Ascending aorta (tissue), 2 donors: ENCODE results near the gene DNAH11. TPM values are rescaled to one million over a fixed set of nuclear protein-coding genes. Genes with fewer than 3 reads are reported as not detected.

Source experiments
- DNase-seq, 2 donors: peaks; one replicate each; pipeline ENCODE4 v3.0.0-alpha.2; 2019; ENCODE audit warnings: low spot score in 2 of 2
- H3K27ac ChIP-seq, 2 donors: fragments of 200-600 bp; sonication (generic); one replicate each; pipeline ENCODE4 v1.5.1; 2016 to 2017; ENCODE audit warnings: mild to moderate bottlenecking in 1 of 2
- H3K27me3 ChIP-seq: fragments of 200-600 bp; sonication (generic); one replicate; pipeline ENCODE4 v1.5.1; 2017
- H3K36me3 ChIP-seq, 2 donors: fragments of 200-600 bp; sonication (generic); one replicate each; pipeline ENCODE4 v1.5.1; 2016
- H3K4me1 ChIP-seq, 2 donors: fragments of 200-600 bp; sonication (generic); one replicate each; pipeline ENCODE4 v1.5.1; 2016 to 2017; ENCODE audit warnings: mild to moderate bottlenecking in 1 of 2
- H3K4me3 ChIP-seq, 2 donors: fragments of 200-600 bp; sonication (generic); one replicate each; pipeline ENCODE4 v1.5.1; 2016 to 2017; ENCODE audit warnings: mild to moderate bottlenecking in 1 of 2
- H3K9me3 ChIP-seq, 2 donors: fragments of 200-600 bp; sonication (generic); one replicate each; pipeline ENCODE4 v1.5.1; 2016
- CTCF ChIP-seq, 3 experiments: fragments of 200-600 bp in 2 of 3; fragments of 450-650 bp in 1 of 3; sonication (generic) in 2 of 3; IDR thresholded peaks; one replicate each; pipeline ENCODE4 v1.5.1; 2016 to 2019; ENCODE audit warnings: antibody characterized with exemption in 3 of 3, mild to moderate bottlenecking in 1 of 3, moderate library complexity in 1 of 3
- intact Hi-C: fragments of 100-400 bp; cut with DNase I; formaldehyde crosslinking; loops from one replicate; pipeline ENCODE4 v1.15.1; 2023
- total RNA-seq: library from RNA; depleted of rRNA; stranded (reverse); fragments of >200 nt; gene quantifications from one replicate; pipeline ENCODE4 v1.1.0, GENCODE V29; 2016

The DNAH11 gene
- total RNA-seq, 1 donor from 2014 or later, result 0.75 TPM

GRCh38 chr7:21651697-21652096 is 108.9 kb downstream of the DNAH11 start:
- no peaks in the 10 kb centered on the region for H3K27me3 ChIP-seq
- DNase-seq, result no peak
- peaks cover 0 to 10% of the 10 kb centered on the region in 2 donors for H3K9me3 ChIP-seq
- H3K4me3 ChIP-seq, result no peak overlapping the region
- intact Hi-C loops, result no loop called here
- no peak for TF ChIP-seq CTCF (IDR thresholded peaks at IDR 0.05)
- H3K36me3 ChIP-seq, result no peaks in the 10 kb centered on the region
- no peak overlapping the region for H3K27ac ChIP-seq
- no peaks in the 10 kb centered on the region for H3K4me1 ChIP-seq

GRCh38 chr7:21653623-21654022 is 110.8 kb downstream of the DNAH11 start:
- no peak overlapping the region for H3K27ac ChIP-seq
- H3K9me3 ChIP-seq, result no peaks in the 10 kb centered on the region
- DNase-seq, result no peak
- H3K27me3 ChIP-seq, result no peaks in the 10 kb centered on the region
- H3K4me3 ChIP-seq, result no peak overlapping the region
- TF ChIP-seq CTCF (IDR thresholded peaks at IDR 0.05), result no peak
- intact Hi-C loops, result no loop called here
- no peaks in the 10 kb centered on the region for H3K36me3 ChIP-seq
- no peaks in the 10 kb centered on the region for H3K4me1 ChIP-seq

DNA sequence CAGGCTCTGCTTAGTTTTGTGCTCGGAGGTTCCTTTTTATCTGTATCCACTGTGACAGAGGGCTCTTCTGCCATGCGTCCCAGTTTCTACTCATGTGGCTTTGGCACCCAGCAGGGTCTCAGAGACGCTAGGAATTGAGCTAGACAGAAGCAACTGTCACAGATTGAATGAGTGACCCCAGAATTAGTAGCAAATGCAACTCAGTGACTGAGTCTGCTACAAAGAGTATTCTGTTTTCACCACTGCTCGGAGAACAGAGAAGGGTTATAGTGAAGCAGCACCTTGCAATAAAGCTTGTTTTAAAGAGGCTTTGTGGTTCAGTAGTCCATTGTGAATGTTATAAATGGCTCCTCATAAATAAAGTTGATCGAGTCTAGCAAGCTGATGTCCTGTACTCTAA is 113.2 kb downstream of the DNAH11 start:
- H3K9me3 ChIP-seq, result no peaks in the 10 kb centered on the region
- DNase-seq, result no peak
- no peak overlapping the region for H3K4me3 ChIP-seq
- no peak for TF ChIP-seq CTCF (IDR thresholded peaks at IDR 0.05)
- intact Hi-C loops, result no loop called here
- H3K36me3 ChIP-seq, result no peaks in the 10 kb centered on the region
- H3K27me3 ChIP-seq, result no peaks in the 10 kb centered on the region
- no peak overlapping the region for H3K27ac ChIP-seq
- no peaks in the 10 kb centered on the region for H3K4me1 ChIP-seq

DNA sequence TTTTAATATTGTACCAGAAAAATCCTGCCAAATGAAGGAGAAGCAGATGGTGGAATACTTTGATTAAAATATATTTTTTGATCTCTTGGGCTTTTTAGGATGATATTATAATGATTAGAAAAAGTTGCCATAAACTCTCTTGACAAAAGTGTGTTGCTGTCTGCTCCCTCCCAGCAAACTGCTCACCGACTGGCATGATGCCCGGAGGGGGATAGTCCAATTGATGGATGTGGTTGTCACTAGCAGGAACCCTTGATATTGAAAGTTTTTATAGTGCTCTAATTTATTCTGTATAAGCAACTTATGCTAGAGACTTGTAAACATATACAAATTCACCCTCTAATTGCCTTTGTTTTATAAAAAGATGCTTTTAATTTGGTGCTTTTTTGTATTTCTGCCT is 114.0 kb downstream of the DNAH11 start:
- no peak for TF ChIP-seq CTCF (IDR thresholded peaks at IDR 0.05)
- H3K4me3 ChIP-seq, result no peak overlapping the region
- DNase-seq, result no peak
- no peak overlapping the region for H3K27ac ChIP-seq
- H3K36me3 ChIP-seq, result no peaks in the 10 kb centered on the region
- H3K27me3 ChIP-seq, result no peaks in the 10 kb centered on the region
- H3K9me3 ChIP-seq, result no peaks in the 10 kb centered on the region
- intact Hi-C loops, result no loop called here
- H3K4me1 ChIP-seq, result no peaks in the 10 kb centered on the region

DNA sequence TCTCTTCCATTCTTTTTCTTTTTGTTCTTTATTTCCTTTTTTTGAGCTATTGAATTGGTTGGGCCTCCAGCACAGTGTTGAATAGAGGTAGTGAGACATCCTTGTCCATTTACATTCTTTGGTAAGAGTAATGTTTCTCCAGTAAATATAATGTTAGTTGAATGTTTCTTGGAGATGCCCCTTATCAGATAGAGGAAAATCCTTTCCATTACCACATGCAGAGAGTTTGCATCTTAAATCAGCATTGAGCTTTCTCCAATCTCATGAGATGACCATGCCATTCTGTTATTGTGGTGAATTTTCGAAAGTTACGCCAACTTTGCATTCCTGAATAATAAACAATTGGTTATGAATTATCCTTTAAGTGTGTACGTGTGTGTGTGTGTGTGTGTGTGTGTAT is 127.7 kb downstream of the DNAH11 start:
- no peak for TF ChIP-seq CTCF (IDR thresholded peaks at IDR 0.05)
- no peaks in the 10 kb centered on the region for H3K27me3 ChIP-seq
- H3K4me3 ChIP-seq, result no peak overlapping the region
- no peaks in the 10 kb centered on the region for H3K9me3 ChIP-seq
- intact Hi-C loops, result no loop called here
- H3K36me3 ChIP-seq, result no peaks in the 10 kb centered on the region
- H3K27ac ChIP-seq, result no peak overlapping the region
- no peak for DNase-seq
- no peaks in the 10 kb centered on the region for H3K4me1 ChIP-seq

DNA sequence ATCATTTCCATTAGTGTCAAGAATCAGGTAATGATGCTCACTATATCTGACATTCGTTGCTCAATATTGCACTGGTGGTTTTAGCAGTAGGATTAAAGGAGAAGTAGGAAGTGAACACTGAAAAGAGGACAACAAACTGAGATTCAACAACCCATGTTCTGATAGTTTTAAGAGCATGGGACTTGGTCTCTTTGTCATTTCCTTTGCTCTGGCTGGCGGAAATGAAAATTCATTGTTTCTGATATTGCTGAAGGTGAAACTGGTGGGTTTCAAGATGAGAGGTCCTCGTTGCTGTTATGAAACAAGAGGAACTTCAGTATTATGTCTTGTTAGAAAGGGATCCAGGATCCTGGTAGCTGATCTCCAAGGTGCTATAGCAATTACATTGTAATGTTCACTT is 129.0 kb downstream of the DNAH11 start:
- Histone ChIP-seq H3K36me3 (no peaks in the 10 kb centered on the region), H3K27me3 (no peaks in the 10 kb centered on the region), H3K9me3 (no peaks in the 10 kb centered on the region), H3K27ac (no peak overlapping the region), H3K4me1 (no peaks in the 10 kb centered on the region), H3K4me3 (no peak overlapping the region)
- intact Hi-C loops, result no loop called here
- no peak for DNase-seq
- TF ChIP-seq CTCF (IDR thresholded peaks at IDR 0.05), result no peak
